ENCODE results near the gene CPE.

The CPE gene

GRCh38 chr4:165477799-165478198, 99.0 kb downstream of the CPE start:
- TF ChIP-seq GATA3 (IDR thresholded peaks at IDR 0.05; ENCODE audit: low read depth, low read length) (no peak), GATA2 (IDR thresholded peaks at IDR 0.05; ENCODE audit: low read depth, low read length) (no peak)

- TF ChIP-seq GATA3 (IDR thresholded peaks at IDR 0.05; ENCODE audit: low read depth, low read length), result no peak
- TF ChIP-seq GATA2 (IDR thresholded peaks at IDR 0.05; ENCODE audit: low read depth, low read length), result no peak
Observed at GRCh38 chr4:165478260-165478659, 99.5 kb downstream of the CPE start.

- TF ChIP-seq GATA3 (IDR thresholded peaks at IDR 0.05; ENCODE audit: low read depth, low read length) (no peak), GATA2 (IDR thresholded peaks at IDR 0.05; ENCODE audit: low read depth, low read length) (no peak)
Observed at GRCh38 chr4:165481053-165481835, 102.4 kb downstream of the CPE start.

GRCh38 chr4:165489786-165490185, 111.0 kb downstream of the CPE start:
- TF ChIP-seq GATA2 (IDR thresholded peaks at IDR 0.05; ENCODE audit: low read depth, low read length) (no peak), GATA3 (IDR thresholded peaks at IDR 0.05; ENCODE audit: low read depth, low read length) (no peak)

GRCh38 chr4:165493359-165493758, 114.6 kb downstream of the CPE start:
- TF ChIP-seq GATA3 (IDR thresholded peaks at IDR 0.05; ENCODE audit: low read depth, low read length) (no peak), GATA2 (IDR thresholded peaks at IDR 0.05; ENCODE audit: low read depth, low read length) (no peak)

GRCh38 chr4:165502916-165503907, 124.4 kb downstream of the CPE start:
- no peak for TF ChIP-seq GATA2 (IDR thresholded peaks at IDR 0.05; ENCODE audit: low read depth, low read length)
- TF ChIP-seq GATA3 (IDR thresholded peaks at IDR 0.05; ENCODE audit: low read depth, low read length), result no peak

- TF ChIP-seq GATA2 (IDR thresholded peaks at IDR 0.05; ENCODE audit: low read depth, low read length), result no peak
- no peak for TF ChIP-seq GATA3 (IDR thresholded peaks at IDR 0.05; ENCODE audit: low read depth, low read length)
Observed at GRCh38 chr4:165504184-165504583, 125.4 kb downstream of the CPE start.

GRCh38 chr4:165505958-165506837, 127.4 kb downstream of the CPE start:
- no peak for TF ChIP-seq GATA3 (IDR thresholded peaks at IDR 0.05; ENCODE audit: low read depth, low read length)
- no peak for TF ChIP-seq GATA2 (IDR thresholded peaks at IDR 0.05; ENCODE audit: low read depth, low read length)

- TF ChIP-seq GATA2 (IDR thresholded peaks at IDR 0.05; ENCODE audit: low read depth, low read length), result no peak
- TF ChIP-seq GATA3 (IDR thresholded peaks at IDR 0.05; ENCODE audit: low read depth, low read length), result no peak
Observed at GRCh38 chr4:165506849-165507248, 128.0 kb downstream of the CPE start.

GRCh38 chr4:165507381-165507780, 128.6 kb downstream of the CPE start:
- no peak for TF ChIP-seq GATA3 (IDR thresholded peaks at IDR 0.05; ENCODE audit: low read depth, low read length)
- TF ChIP-seq GATA2 (IDR thresholded peaks at IDR 0.05; ENCODE audit: low read depth, low read length), result no peak

GRCh38 chr4:165508372-165509120, 129.7 kb downstream of the CPE start:
- TF ChIP-seq GATA3 (IDR thresholded peaks at IDR 0.05; ENCODE audit: low read depth, low read length), result no peak
- no peak for TF ChIP-seq GATA2 (IDR thresholded peaks at IDR 0.05; ENCODE audit: low read depth, low read length)

- TF ChIP-seq GATA3 (IDR thresholded peaks at IDR 0.05; ENCODE audit: low read depth, low read length) (no peak), GATA2 (IDR thresholded peaks at IDR 0.05; ENCODE audit: low read depth, low read length) (peak; percentile 62)
Observed at GRCh38 chr4:165512424-165512823, 133.6 kb downstream of the CPE start.

GRCh38 chr4:165514739-165515138, 135.9 kb downstream of the CPE start:
- TF ChIP-seq GATA3 (IDR thresholded peaks at IDR 0.05; ENCODE audit: low read depth, low read length) (no peak), GATA2 (IDR thresholded peaks at IDR 0.05; ENCODE audit: low read depth, low read length) (no peak)
